A549 (cell line): ENCODE results near the gene GSE1. TPM values are rescaled to one million over a fixed set of nuclear protein-coding genes. Genes with fewer than 3 reads are reported as not detected.

Experiments
- ATAC-seq, 2 experiments: fragments of 200-7000 bp in 1 of 2; fragments of >200 bp in 1 of 2; cut with Nextera tagmentation in 1 of 2; cut with Tn5 transposase in 1 of 2; 3 replicates each; pipeline versions ENCODE4 v1.8.0 to v1.9.1; 2018 to 2020; ENCODE audit warnings: mild to moderate bottlenecking in 1 of 2, moderate library complexity in 1 of 2
- CTCF ChIA-PET: fragments of 300-600 bp; sonication (Branson Sonifier 250); formaldehyde crosslinking; extraction: SDS; loops from one replicate; lab custom pipeline; 2021; ENCODE audit warnings: antibody characterized with exemption, inconsistent platforms; lab: Yijun Ruan, JAX
- POLR2A ChIA-PET: fragments of 350-600 bp; formaldehyde crosslinking; extraction: SDS; loops from one replicate; lab custom pipeline; 2021; ENCODE audit warnings: antibody characterized with exemption, inconsistent platforms; lab: Yijun Ruan, JAX
- DNase-seq, 2 experiments: peaks; one replicate each; pipeline versions ENCODE4 v3.0.0 to v3.0.0-alpha.2; 2011 to 2016; ENCODE audit warnings: low read depth in 1 of 2, low spot score in 1 of 2
- FAIRE-seq: peaks from 2 replicates; lab custom pipeline; 2011; peaks lifted over from hg19 to GRCh38; lab: Jason Lieb, UNC
- H3K27ac ChIP-seq, 2 experiments: fragments of >200 bp; sonication (Bioruptor Twin); formaldehyde crosslinking; 3 replicates each; pipeline ENCODE4 v1.5.1; 2016 to 2017
- H3K4me1 ChIP-seq: fragments of >200 bp; sonication (Bioruptor Twin); formaldehyde crosslinking; 3 replicates; pipeline ENCODE4 v1.6.1; 2016
- H3K4me2 ChIP-seq: fragments of >200 bp; sonication (Bioruptor Twin); formaldehyde crosslinking; 3 replicates; pipeline ENCODE4 v1.6.1; 2016
- H3K4me3 ChIP-seq: fragments of >200 bp; sonication (Bioruptor Twin); formaldehyde crosslinking; 3 replicates; pipeline ENCODE4 v1.5.1; 2016
- H3K9me3 ChIP-seq: fragments of >200 bp; sonication (Bioruptor Twin); formaldehyde crosslinking; 3 replicates; pipeline ENCODE4 v1.6.1; 2016
- CEBPB ChIP-seq, 2 experiments: fragments of >200 bp in 1 of 2; sonication (Bioruptor Twin) in 1 of 2; formaldehyde crosslinking in 1 of 2; IDR thresholded peaks; 2 replicates each; pipeline ENCODE4 v1.6.1; 2012 to 2016
- CHD2 ChIP-seq: fragments of 150-350 bp; IDR thresholded peaks from 2 replicates; pipeline ENCODE4 v1.6.1; 2014; ENCODE audit warnings: low read length; ENCODE audit not compliant: partially characterized antibody
- CHD4 ChIP-seq: fragments of 200-600 bp; sonication (generic); IDR thresholded peaks from 2 replicates; pipeline ENCODE4 v1.6.1; 2016; ENCODE audit warnings: antibody characterized with exemption, mild to moderate bottlenecking, borderline replicate concordance
- FOSB ChIP-seq: fragments of 250-450 bp; sonication (Bioruptor Pico); IDR thresholded peaks from 2 replicates; pipeline ENCODE4 v1.5.0; 2020; ENCODE audit warnings: mild to moderate bottlenecking, moderate library complexity
- HOXA7 ChIP-seq: fragments of 250-450 bp; sonication (Bioruptor Pico); IDR thresholded peaks from 2 replicates; pipeline ENCODE4 v1.5.0; 2020; ENCODE audit warnings: mild to moderate bottlenecking, moderate library complexity
- JUN ChIP-seq, 2 experiments: fragments of >200 bp; sonication (Bioruptor Twin); formaldehyde crosslinking; IDR thresholded peaks; 2 replicates in 1 of 2; 3 replicates in 1 of 2; pipeline ENCODE4 v1.6.1; 2016 to 2017
- JUNB ChIP-seq: fragments of >200 bp; sonication (Bioruptor Twin); formaldehyde crosslinking; IDR thresholded peaks from 2 replicates; pipeline ENCODE4 v1.6.1; 2016
- KDM1A ChIP-seq: fragments of 200-600 bp; sonication (generic); IDR thresholded peaks from 2 replicates; pipeline ENCODE4 v1.6.1; 2016; ENCODE audit warnings: low read depth, mild to moderate bottlenecking
- KDM5A ChIP-seq: fragments of 200-600 bp; sonication (generic); IDR thresholded peaks from 2 replicates; pipeline ENCODE4 v1.6.1; 2016; ENCODE audit warnings: antibody characterized with exemption, mild to moderate bottlenecking
- NR3C1 ChIP-seq: fragments of >200 bp; sonication (Bioruptor Twin); formaldehyde crosslinking; IDR thresholded peaks from 3 replicates; pipeline ENCODE4 v1.6.1; 2017
- PHF8 ChIP-seq: fragments of 200-600 bp; sonication (generic); IDR thresholded peaks from 2 replicates; pipeline ENCODE4 v1.6.1; 2016; ENCODE audit warnings: low read depth, mild to moderate bottlenecking, antibody characterized with exemption, moderate library complexity, borderline replicate concordance
- POLR2A ChIP-seq: IDR thresholded peaks from 2 replicates; pipeline ENCODE4 v1.6.1; 2012; ENCODE audit warnings: mild to moderate bottlenecking, low read length
- RAD21 ChIP-seq, 2 experiments: fragments of >200 bp in 1 of 2; sonication (Bioruptor Twin) in 1 of 2; formaldehyde crosslinking in 1 of 2; IDR thresholded peaks in 1 of 2; conservative IDR thresholded peaks in 1 of 2; 2 replicates in 1 of 2; 3 replicates in 1 of 2; pipeline ENCODE4 v1.6.1; 2012 to 2018; ENCODE audit warnings: inconsistent platforms in 1 of 2
- SMC3 ChIP-seq: fragments of >200 bp; sonication (Bioruptor Twin); formaldehyde crosslinking; IDR thresholded peaks from 3 replicates; pipeline ENCODE4 v1.6.1; 2018; ENCODE audit warnings: inconsistent platforms
- SREBF2 ChIP-seq: fragments of 450-650 bp; IDR thresholded peaks from 2 replicates; pipeline ENCODE4 v1.6.1; 2014; ENCODE audit warnings: mild to moderate bottlenecking, moderate library complexity
- ZC3H11A ChIP-seq: fragments of 450-650 bp; IDR thresholded peaks from 2 replicates; pipeline ENCODE4 v1.6.1; 2014; ENCODE audit warnings: antibody characterized with exemption, mild to moderate bottlenecking
- ZSCAN20 ChIP-seq: fragments of 250-450 bp; sonication (Bioruptor Pico); IDR thresholded peaks from 2 replicates; pipeline ENCODE4 v1.8.0; 2022; ENCODE audit warnings: mild to moderate bottlenecking, moderate library complexity
- WGBS: methylation state at CpG from one replicate; pipeline ENCODE4 v1.1.6; 2017; ENCODE audit errors: missing lambda C conversion rate; 5-methylcytosine and 5-hydroxymethylcytosine counted together
- polyA plus RNA-seq, 4 experiments: library from polyadenylated mRNA; depleted of rRNA in 3 of 4; stranded (reverse); fragments of >200 nt; fragmentation: RNase III in 1 of 4; extraction: RNeasy Plus Mini Kit Qiagen cat#74134 plus additional on column Dnase treatment in 1 of 4; gene quantifications; 2 replicates in 3 of 4; 3 replicates in 1 of 4; pipeline ENCODE4 v1.2.3, GENCODE V29; 2011 to 2017
- TF ChIP-seq, protein P1 (sequence below): fragments of >200 bp; sonication (Bioruptor Twin); formaldehyde crosslinking; IDR thresholded peaks from 3 replicates; pipeline ENCODE4 v1.5.1; 2016
- TF ChIP-seq, protein P2 (sequence below): fragments of 150-350 bp; IDR thresholded peaks from 2 replicates; pipeline ENCODE4 v1.6.1; 2014; ENCODE audit warnings: low read depth, mild to moderate bottlenecking, low read length
- TF ChIP-seq, protein P3 (sequence below): fragments of 250-450 bp; sonication (Bioruptor Pico); IDR thresholded peaks from 2 replicates; pipeline ENCODE4 v1.5.0; 2020; ENCODE audit warnings: low read depth, mild to moderate bottlenecking, moderate library complexity
- TF ChIP-seq, protein P4 (sequence below): IDR thresholded peaks from 2 replicates; pipeline ENCODE4 v1.6.1; 2012
- TF ChIP-seq, protein P5 (sequence below): fragments of 250-450 bp; sonication (Bioruptor Pico); IDR thresholded peaks from 2 replicates; pipeline ENCODE4 v1.5.0; 2021; ENCODE audit warnings: mild to moderate bottlenecking, moderate library complexity, borderline replicate concordance
- TF ChIP-seq, protein P6 (sequence below): fragments of >200 bp; sonication (Bioruptor Twin); formaldehyde crosslinking; IDR thresholded peaks from 2 replicates; pipeline ENCODE4 v1.6.1; 2016
- TF ChIP-seq, protein P7 (sequence below): fragments of 450-650 bp; IDR thresholded peaks from 2 replicates; pipeline ENCODE4 v1.6.1; 2014; ENCODE audit warnings: antibody characterized with exemption
- TF ChIP-seq, protein P8 (sequence below): fragments of >200 bp; sonication (Bioruptor Twin); formaldehyde crosslinking; IDR thresholded peaks from 3 replicates; pipeline ENCODE4 v1.6.1; 2016

GSE1 gene
- polyA plus RNA-seq, 2 of the 4 experiments (the other 2 are of a cell fraction): 20.7 to 24.3 TPM

DNA sequence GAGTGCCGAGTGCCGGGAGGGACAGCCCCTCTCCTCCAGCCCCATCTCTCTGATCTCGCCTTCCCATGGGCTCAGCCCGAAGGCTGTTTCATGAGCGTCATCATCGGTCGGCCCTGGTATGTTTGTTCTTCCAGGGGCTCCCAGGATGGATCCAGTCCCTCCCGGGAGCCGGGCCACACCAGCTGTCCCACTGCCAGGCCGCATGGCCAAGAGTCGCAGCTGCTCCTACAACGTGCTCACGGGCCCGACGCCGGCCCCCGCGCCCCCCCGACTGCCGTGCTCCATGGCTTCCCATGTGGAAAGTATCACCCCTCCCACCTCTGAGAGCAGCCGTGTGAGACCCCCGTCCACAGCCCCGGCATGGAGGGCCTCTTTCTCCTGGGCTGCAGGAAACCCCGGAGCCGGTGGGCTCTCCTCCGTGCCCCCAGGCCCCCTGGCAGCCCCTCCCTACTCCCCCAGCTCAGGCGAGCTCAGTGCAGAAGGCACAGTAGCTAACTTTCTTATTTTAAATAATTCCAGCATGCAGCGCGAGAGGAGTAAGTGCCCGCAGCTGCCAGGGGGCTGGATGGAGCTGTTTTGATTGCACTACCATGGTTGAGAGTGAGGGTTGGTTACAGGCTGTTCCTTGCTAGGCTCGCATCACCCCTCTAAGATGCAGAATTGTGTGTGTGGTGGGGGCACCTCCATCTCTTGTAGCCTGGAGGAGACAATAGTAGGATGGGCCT is 26.6 kb upstream of the GSE1 start:
- POLR2A ChIA-PET: no interaction called here
- H3K4me2 ChIP-seq: no peak overlapping the region
- TF ChIP-seq, protein P1, sequence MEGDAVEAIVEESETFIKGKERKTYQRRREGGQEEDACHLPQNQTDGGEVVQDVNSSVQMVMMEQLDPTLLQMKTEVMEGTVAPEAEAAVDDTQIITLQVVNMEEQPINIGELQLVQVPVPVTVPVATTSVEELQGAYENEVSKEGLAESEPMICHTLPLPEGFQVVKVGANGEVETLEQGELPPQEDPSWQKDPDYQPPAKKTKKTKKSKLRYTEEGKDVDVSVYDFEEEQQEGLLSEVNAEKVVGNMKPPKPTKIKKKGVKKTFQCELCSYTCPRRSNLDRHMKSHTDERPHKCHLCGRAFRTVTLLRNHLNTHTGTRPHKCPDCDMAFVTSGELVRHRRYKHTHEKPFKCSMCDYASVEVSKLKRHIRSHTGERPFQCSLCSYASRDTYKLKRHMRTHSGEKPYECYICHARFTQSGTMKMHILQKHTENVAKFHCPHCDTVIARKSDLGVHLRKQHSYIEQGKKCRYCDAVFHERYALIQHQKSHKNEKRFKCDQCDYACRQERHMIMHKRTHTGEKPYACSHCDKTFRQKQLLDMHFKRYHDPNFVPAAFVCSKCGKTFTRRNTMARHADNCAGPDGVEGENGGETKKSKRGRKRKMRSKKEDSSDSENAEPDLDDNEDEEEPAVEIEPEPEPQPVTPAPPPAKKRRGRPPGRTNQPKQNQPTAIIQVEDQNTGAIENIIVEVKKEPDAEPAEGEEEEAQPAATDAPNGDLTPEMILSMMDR: no peak
- TF ChIP-seq, protein P2, sequence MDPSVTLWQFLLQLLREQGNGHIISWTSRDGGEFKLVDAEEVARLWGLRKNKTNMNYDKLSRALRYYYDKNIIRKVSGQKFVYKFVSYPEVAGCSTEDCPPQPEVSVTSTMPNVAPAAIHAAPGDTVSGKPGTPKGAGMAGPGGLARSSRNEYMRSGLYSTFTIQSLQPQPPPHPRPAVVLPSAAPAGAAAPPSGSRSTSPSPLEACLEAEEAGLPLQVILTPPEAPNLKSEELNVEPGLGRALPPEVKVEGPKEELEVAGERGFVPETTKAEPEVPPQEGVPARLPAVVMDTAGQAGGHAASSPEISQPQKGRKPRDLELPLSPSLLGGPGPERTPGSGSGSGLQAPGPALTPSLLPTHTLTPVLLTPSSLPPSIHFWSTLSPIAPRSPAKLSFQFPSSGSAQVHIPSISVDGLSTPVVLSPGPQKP: no peak
- TF ChIP-seq PHF8 (no peak), ZC3H11A (no peak), KDM5A (no peak), HOXA7 (CRISPR knock-in tag) (no peak), JUNB (no peak), POLR2A (no peak), ZSCAN20 (CRISPR knock-in tag) (no peak), SMC3 (no peak), KDM1A (no peak)
- TF ChIP-seq, protein P3, sequence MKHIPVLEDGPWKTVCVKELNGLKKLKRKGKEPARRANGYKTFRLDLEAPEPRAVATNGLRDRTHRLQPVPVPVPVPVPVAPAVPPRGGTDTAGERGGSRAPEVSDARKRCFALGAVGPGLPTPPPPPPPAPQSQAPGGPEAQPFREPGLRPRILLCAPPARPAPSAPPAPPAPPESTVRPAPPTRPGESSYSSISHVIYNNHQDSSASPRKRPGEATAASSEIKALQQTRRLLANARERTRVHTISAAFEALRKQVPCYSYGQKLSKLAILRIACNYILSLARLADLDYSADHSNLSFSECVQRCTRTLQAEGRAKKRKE (CRISPR knock-in tag): no peak
- TF ChIP-seq, protein P4, sequence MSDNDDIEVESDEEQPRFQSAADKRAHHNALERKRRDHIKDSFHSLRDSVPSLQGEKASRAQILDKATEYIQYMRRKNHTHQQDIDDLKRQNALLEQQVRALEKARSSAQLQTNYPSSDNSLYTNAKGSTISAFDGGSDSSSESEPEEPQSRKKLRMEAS: no peak
- TF ChIP-seq, protein P5, sequence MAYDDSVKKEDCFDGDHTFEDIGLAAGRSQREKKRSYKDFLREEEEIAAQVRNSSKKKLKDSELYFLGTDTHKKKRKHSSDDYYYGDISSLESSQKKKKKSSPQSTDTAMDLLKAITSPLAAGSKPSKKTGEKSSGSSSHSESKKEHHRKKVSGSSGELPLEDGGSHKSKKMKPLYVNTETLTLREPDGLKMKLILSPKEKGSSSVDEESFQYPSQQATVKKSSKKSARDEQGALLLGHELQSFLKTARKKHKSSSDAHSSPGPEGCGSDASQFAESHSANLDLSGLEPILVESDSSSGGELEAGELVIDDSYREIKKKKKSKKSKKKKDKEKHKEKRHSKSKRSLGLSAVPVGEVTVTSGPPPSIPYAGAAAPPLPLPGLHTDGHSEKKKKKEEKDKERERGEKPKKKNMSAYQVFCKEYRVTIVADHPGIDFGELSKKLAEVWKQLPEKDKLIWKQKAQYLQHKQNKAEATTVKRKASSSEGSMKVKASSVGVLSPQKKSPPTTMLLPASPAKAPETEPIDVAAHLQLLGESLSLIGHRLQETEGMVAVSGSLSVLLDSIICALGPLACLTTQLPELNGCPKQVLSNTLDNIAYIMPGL (CRISPR knock-in tag): no peak
- TF ChIP-seq, protein P6, sequence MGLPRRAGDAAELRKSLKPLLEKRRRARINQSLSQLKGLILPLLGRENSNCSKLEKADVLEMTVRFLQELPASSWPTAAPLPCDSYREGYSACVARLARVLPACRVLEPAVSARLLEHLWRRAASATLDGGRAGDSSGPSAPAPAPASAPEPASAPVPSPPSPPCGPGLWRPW: no peak
- TF ChIP-seq, all 56 proteins: peak for 0
- no peaks in the 10 kb centered on the region for H3K4me1 ChIP-seq
- CTCF ChIA-PET: interaction anchor here (0.5 to 1.6 kb wide), 3 partner anchors 13 to 29 kb away, joined by 3 to 4 read pairs (median 3); no protein-coding TSS in a partner anchor
- 80% methylated on average over 23 of the region's 31 CpGs for WGBS
- DNase-seq (no peak), ATAC-seq (no peak; a peak in 1 of 6 replicates), FAIRE-seq (no peak)
- H3K9me3 ChIP-seq: no peaks in the 10 kb centered on the region
- no peak overlapping the region for H3K4me3 ChIP-seq
- H3K27ac ChIP-seq: no peak overlapping the region

DNA sequence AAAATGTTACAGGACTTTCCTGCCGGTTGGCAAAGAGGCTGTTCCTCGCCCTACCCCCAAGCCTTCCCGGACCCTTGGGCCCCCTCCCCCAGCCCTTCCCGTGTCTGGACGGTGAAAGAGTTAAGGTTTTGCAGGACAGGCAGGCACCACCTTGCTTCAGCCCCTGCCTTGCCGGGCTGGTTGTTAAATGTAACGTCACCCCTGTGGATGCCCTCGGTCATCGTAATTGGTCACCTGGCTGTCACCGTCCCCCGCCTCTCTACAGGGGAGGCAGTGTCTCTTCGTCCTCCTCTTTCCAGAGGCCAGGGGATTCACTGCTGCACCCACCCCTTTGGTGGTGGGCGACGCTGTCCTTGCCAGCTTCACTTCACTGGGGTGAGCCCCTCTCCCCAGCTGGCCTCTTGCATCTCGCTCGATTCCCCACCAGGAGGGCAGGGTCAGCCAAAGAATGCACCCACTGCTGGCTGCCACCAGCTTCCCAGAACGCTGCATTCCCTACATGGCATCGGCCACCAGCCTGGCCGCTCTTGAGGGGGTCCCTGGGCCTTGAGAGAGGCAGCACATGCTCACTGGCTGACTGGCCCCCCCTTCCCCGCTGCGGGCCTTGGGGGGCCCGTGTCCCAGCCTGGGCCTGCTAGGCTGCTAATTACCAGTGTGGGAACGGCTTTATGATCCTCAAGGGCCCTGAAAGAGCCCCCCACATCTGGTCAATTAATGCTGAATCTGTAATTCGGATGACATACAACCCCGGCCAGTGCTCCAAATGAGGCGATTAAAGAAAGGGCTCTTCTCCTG is 25.2 kb upstream of the GSE1 start:
- no peaks in the 10 kb centered on the region for H3K4me1 ChIP-seq
- H3K27ac ChIP-seq: no peak overlapping the region
- no peak overlapping the region for H3K4me2 ChIP-seq
- no peak overlapping the region for H3K4me3 ChIP-seq
- no peaks in the 10 kb centered on the region for H3K9me3 ChIP-seq
- no peak for ATAC-seq
- no peak for FAIRE-seq
- ChIA-PET POLR2A (no interaction called here), CTCF (interaction anchor here (1.7 kb wide), 1 partner anchor 166 kb away, joined by 3 read pairs; no protein-coding TSS in a partner anchor)
- DNase-seq: no peak
- 87% methylated on average over 24 of the region's 26 CpGs for WGBS
- TF ChIP-seq JUNB: no peak
- no peak for TF ChIP-seq CHD2
- TF ChIP-seq POLR2A: no peak
- no peak for TF ChIP-seq JUN (IDR thresholded peaks at IDR 0.05)
- TF ChIP-seq, protein P7, sequence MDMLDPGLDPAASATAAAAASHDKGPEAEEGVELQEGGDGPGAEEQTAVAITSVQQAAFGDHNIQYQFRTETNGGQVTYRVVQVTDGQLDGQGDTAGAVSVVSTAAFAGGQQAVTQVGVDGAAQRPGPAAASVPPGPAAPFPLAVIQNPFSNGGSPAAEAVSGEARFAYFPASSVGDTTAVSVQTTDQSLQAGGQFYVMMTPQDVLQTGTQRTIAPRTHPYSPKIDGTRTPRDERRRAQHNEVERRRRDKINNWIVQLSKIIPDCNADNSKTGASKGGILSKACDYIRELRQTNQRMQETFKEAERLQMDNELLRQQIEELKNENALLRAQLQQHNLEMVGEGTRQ: no peak
- TF ChIP-seq, protein P3 (CRISPR knock-in tag): no peak
- no peak for TF ChIP-seq CHD4
- no peak for TF ChIP-seq SREBF2
- no peak for TF ChIP-seq NR3C1
- TF ChIP-seq ZSCAN20 (CRISPR knock-in tag): no peak
- TF ChIP-seq, protein P8, sequence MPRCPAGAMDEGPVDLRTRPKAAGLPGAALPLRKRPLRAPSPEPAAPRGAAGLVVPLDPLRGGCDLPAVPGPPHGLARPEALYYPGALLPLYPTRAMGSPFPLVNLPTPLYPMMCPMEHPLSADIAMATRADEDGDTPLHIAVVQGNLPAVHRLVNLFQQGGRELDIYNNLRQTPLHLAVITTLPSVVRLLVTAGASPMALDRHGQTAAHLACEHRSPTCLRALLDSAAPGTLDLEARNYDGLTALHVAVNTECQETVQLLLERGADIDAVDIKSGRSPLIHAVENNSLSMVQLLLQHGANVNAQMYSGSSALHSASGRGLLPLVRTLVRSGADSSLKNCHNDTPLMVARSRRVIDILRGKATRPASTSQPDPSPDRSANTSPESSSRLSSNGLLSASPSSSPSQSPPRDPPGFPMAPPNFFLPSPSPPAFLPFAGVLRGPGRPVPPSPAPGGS: no peak
- TF ChIP-seq CEBPB (IDR thresholded peaks at IDR 0.05): no peak
- no peak for TF ChIP-seq FOSB
- TF ChIP-seq RAD21 (conservative IDR thresholded peaks at IDR 0.05 in 1 of 2, IDR thresholded peaks at IDR 0.05 in 1 of 2): no peak
